Osteoblast (primary cell): Measurements from ENCODE around the gene ITSN1. TPM values are rescaled to one million over a fixed set of nuclear protein-coding genes. Genes with fewer than 3 reads are reported as not detected.

ENCODE experiments used
- DNase-seq: peaks from one replicate; pipeline ENCODE4 v3.0.0; 2011; ENCODE audit warnings: low spot score, mixed read lengths; ENCODE audit not compliant: insufficient read length; ENCODE audit errors: missing footprints
- H2AFZ ChIP-seq: 2 replicates; pipeline ENCODE4 v1.6.0; 2011; ENCODE audit warnings: mild to moderate bottlenecking, low read length
- H3K27ac ChIP-seq: 2 replicates; pipeline ENCODE4 v1.5.1; 2011; ENCODE audit warnings: mild to moderate bottlenecking, low read depth, low read length, moderate library complexity
- H3K27me3 ChIP-seq: 2 replicates; pipeline ENCODE4 v1.6.0; 2012; ENCODE audit warnings: mild to moderate bottlenecking, control low read depth, inconsistent platforms, low read length, moderate library complexity; ENCODE audit not compliant: insufficient read depth
- H3K36me3 ChIP-seq: 2 replicates; pipeline ENCODE4 v1.5.1; 2011; ENCODE audit warnings: mild to moderate bottlenecking, low read length, control low read depth, moderate library complexity; ENCODE audit not compliant: insufficient read depth
- H3K4me1 ChIP-seq: 2 replicates; pipeline ENCODE4 v1.5.1; 2011; ENCODE audit warnings: mild to moderate bottlenecking, low read length, control low read depth, moderate library complexity; ENCODE audit not compliant: insufficient read depth
- H3K4me2 ChIP-seq: 2 replicates; pipeline ENCODE4 v1.6.0; 2011; ENCODE audit warnings: mild to moderate bottlenecking, low read length; ENCODE audit not compliant: insufficient read depth
- H3K4me3 ChIP-seq: fragments of 200-600 bp; sonication (generic); 3 replicates; pipeline ENCODE4 v1.5.1; 2012; ENCODE audit warnings: mild to moderate bottlenecking, low read length, inconsistent platforms; ENCODE audit not compliant: insufficient read depth
- H3K79me2 ChIP-seq: 2 replicates; pipeline ENCODE4 v1.6.0; 2012; ENCODE audit warnings: mild to moderate bottlenecking, low read length, control low read depth, inconsistent platforms; ENCODE audit not compliant: insufficient read depth
- H3K9me3 ChIP-seq: 2 replicates; pipeline ENCODE4 v1.5.1; 2011; ENCODE audit warnings: low read depth, low read length, control low read depth
- H4K20me1 ChIP-seq: 2 replicates; pipeline ENCODE4 v1.6.0; 2012; ENCODE audit warnings: mild to moderate bottlenecking, low read length, control low read depth; ENCODE audit not compliant: insufficient read depth
- total RNA-seq: library from RNA; depleted of rRNA; stranded (reverse); fragments of >200 nt; gene quantifications from 2 replicates; pipeline ENCODE4 v1.2.3, GENCODE V29; 2012
- TF ChIP-seq, protein P1 (sequence below): IDR thresholded peaks from 2 replicates; pipeline ENCODE4 v1.5.1; 2011; ENCODE audit warnings: mild to moderate bottlenecking, low read depth, low read length, moderate library complexity; ENCODE audit errors: extremely low read depth

Gene ITSN1
- total RNA-seq, 1 donor, result 42.7 TPM

- Histone ChIP-seq H3K4me1 (no peaks in the 10 kb centered on the region), H3K27ac (no peak overlapping the region), H3K4me2 (no peak overlapping the region), H3K27me3 (no peaks in the 10 kb centered on the region), H3K79me2 (no peaks in the 10 kb centered on the region), H4K20me1 (no peaks in the 10 kb centered on the region), H3K4me3 (no peak overlapping the region), H3K9me3 (no peaks in the 10 kb centered on the region), H2AFZ (no peak overlapping the region), H3K36me3 (peaks cover 48% of the 10 kb centered on the region)
- no peak for DNase-seq
- TF ChIP-seq, protein P1, sequence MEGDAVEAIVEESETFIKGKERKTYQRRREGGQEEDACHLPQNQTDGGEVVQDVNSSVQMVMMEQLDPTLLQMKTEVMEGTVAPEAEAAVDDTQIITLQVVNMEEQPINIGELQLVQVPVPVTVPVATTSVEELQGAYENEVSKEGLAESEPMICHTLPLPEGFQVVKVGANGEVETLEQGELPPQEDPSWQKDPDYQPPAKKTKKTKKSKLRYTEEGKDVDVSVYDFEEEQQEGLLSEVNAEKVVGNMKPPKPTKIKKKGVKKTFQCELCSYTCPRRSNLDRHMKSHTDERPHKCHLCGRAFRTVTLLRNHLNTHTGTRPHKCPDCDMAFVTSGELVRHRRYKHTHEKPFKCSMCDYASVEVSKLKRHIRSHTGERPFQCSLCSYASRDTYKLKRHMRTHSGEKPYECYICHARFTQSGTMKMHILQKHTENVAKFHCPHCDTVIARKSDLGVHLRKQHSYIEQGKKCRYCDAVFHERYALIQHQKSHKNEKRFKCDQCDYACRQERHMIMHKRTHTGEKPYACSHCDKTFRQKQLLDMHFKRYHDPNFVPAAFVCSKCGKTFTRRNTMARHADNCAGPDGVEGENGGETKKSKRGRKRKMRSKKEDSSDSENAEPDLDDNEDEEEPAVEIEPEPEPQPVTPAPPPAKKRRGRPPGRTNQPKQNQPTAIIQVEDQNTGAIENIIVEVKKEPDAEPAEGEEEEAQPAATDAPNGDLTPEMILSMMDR, result no peak
Measured at GRCh38 chr21:33817663-33818451, 175.6 kb downstream of the ITSN1 start.

- no peak overlapping the region for H2AFZ ChIP-seq
- no peak overlapping the region for H3K4me3 ChIP-seq
- no peak for DNase-seq
- H3K27me3 ChIP-seq, result no peaks in the 10 kb centered on the region
- TF ChIP-seq, protein P1, result no peak
- no peak overlapping the region for H3K4me2 ChIP-seq
- no peaks in the 10 kb centered on the region for H4K20me1 ChIP-seq
- peaks cover 37% of the 10 kb centered on the region for H3K36me3 ChIP-seq
- H3K9me3 ChIP-seq, result no peaks in the 10 kb centered on the region
- H3K4me1 ChIP-seq, result peaks cover 11% of the 10 kb centered on the region
- no peaks in the 10 kb centered on the region for H3K79me2 ChIP-seq
- no peak overlapping the region for H3K27ac ChIP-seq
Measured at GRCh38 chr21:33820230-33820770, 178.0 kb downstream of the ITSN1 start.

GRCh38 chr21:33820798-33821197 is 178.5 kb downstream of the ITSN1 start:
- TF ChIP-seq, protein P1, result no peak
- Histone ChIP-seq H3K4me3 (no peak overlapping the region), H2AFZ (no peak overlapping the region), H3K36me3 (peaks cover 37% of the 10 kb centered on the region), H3K9me3 (no peaks in the 10 kb centered on the region), H3K4me1 (peaks cover 16% of the 10 kb centered on the region), H3K27ac (no peak overlapping the region), H3K27me3 (no peaks in the 10 kb centered on the region), H4K20me1 (peaks cover 2% of the 10 kb centered on the region), H3K79me2 (no peaks in the 10 kb centered on the region), H3K4me2 (no peak overlapping the region)
- no peak for DNase-seq

DNA sequence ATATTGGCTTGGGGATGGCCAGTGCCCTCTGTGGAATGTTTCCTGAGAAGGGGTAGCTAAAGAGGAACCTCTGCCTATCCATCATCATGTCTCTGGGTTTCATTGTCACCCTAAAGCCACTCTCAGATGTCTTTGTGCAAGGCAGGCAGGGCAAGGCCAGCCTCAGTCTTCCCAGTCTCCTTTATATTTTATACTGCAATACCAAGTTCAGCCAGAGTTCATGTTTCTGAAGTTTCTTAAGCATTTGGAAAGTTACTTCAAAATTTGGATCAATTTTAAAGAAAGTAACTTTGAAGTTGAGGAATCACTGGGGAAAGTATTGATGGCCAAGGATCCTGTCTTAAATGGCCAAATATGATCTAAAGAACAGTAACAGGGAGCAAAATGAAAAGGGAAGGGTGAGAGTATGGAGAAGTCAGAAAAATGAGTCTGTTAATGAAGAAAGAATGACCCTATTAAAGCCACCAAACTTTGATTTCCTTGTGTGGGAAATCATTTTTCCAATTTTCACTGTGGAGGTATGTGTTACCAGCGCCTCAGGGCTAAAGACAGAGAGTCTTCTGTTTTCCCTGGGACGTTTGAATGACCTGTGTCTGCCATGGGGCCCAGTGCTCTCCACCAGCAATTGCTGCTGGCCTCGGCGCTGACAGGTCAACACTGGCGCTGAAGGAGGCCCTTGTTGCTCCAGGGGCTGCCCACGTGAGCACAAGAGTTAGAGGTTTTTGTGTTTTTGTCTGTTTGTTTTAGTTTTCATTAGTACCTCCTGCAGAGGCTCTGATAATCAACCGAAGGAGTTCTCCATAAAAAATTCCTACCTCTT is 179.4 kb downstream of the ITSN1 start:
- Histone ChIP-seq H3K27me3 (no peaks in the 10 kb centered on the region), H4K20me1 (peaks cover 6% of the 10 kb centered on the region), H3K36me3 (peaks cover 30% of the 10 kb centered on the region), H3K4me2 (no peak overlapping the region), H3K4me3 (no peak overlapping the region), H3K27ac (no peak overlapping the region), H2AFZ (no peak overlapping the region), H3K4me1 (peaks cover 25% of the 10 kb centered on the region), H3K79me2 (no peaks in the 10 kb centered on the region), H3K9me3 (no peaks in the 10 kb centered on the region)
- TF ChIP-seq, protein P1, result no peak
- DNase-seq, result no peak
